ENCODE measurements around the gene UBE2Z. TPM values are rescaled to one million over a fixed set of nuclear protein-coding genes. Genes with fewer than 3 reads are reported as not detected.

UBE2Z gene
- total RNA-seq, 1 experiment from 2014 or later: 65.1 TPM

DNA sequence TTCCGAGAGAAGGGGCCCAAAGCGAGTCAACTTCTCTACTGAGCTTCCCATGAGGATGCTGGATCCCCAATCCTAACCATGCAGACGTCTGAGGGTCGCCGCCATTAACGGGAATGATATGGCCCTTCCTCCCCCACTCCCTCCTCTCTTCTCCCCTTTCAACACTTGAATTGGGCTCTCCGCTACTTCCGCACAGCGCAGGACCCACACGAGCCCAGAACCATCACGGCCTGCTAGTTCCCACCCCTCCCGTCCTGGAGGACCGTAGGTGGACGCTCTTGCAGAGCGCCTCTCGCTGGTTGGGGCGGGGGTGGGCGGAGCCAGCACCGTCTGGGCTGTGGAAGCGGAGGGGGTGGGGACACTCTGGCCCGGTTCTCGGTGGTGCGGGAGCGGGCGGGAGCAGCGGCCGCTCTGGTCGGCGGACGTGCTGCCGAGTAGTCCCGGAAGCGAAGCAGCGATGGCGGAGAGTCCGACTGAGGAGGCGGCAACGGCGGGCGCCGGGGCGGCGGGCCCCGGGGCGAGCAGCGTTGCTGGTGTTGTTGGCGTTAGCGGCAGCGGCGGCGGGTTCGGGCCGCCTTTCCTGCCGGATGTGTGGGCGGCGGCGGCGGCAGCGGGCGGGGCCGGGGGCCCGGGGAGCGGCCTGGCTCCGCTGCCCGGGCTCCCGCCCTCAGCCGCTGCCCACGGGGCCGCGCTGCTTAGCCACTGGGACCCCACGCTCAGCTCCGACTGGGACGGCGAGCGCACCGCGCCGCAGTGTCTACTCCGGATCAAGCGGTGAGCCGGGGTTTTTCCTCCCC is at the start of gene UBE2Z (continued):
- no peak for TF ChIP-seq FOXJ3 (CRISPR knock-in tag; IDR thresholded peaks at IDR 0.05; ENCODE audit: borderline replicate concordance)
- TF ChIP-seq ESRRA (CRISPR knock-in tag; IDR thresholded peaks at IDR 0.05; ENCODE audit: borderline replicate concordance): no peak
- TF ChIP-seq, protein P1, sequence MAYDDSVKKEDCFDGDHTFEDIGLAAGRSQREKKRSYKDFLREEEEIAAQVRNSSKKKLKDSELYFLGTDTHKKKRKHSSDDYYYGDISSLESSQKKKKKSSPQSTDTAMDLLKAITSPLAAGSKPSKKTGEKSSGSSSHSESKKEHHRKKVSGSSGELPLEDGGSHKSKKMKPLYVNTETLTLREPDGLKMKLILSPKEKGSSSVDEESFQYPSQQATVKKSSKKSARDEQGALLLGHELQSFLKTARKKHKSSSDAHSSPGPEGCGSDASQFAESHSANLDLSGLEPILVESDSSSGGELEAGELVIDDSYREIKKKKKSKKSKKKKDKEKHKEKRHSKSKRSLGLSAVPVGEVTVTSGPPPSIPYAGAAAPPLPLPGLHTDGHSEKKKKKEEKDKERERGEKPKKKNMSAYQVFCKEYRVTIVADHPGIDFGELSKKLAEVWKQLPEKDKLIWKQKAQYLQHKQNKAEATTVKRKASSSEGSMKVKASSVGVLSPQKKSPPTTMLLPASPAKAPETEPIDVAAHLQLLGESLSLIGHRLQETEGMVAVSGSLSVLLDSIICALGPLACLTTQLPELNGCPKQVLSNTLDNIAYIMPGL (CRISPR knock-in tag; IDR thresholded peaks at IDR 0.05): peak; percentile 80
- TF ChIP-seq, protein P2, sequence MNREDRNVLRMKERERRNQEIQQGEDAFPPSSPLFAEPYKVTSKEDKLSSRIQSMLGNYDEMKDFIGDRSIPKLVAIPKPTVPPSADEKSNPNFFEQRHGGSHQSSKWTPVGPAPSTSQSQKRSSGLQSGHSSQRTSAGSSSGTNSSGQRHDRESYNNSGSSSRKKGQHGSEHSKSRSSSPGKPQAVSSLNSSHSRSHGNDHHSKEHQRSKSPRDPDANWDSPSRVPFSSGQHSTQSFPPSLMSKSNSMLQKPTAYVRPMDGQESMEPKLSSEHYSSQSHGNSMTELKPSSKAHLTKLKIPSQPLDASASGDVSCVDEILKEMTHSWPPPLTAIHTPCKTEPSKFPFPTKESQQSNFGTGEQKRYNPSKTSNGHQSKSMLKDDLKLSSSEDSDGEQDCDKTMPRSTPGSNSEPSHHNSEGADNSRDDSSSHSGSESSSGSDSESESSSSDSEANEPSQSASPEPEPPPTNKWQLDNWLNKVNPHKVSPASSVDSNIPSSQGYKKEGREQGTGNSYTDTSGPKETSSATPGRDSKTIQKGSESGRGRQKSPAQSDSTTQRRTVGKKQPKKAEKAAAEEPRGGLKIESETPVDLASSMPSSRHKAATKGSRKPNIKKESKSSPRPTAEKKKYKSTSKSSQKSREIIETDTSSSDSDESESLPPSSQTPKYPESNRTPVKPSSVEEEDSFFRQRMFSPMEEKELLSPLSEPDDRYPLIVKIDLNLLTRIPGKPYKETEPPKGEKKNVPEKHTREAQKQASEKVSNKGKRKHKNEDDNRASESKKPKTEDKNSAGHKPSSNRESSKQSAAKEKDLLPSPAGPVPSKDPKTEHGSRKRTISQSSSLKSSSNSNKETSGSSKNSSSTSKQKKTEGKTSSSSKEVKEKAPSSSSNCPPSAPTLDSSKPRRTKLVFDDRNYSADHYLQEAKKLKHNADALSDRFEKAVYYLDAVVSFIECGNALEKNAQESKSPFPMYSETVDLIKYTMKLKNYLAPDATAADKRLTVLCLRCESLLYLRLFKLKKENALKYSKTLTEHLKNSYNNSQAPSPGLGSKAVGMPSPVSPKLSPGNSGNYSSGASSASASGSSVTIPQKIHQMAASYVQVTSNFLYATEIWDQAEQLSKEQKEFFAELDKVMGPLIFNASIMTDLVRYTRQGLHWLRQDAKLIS (CRISPR knock-in tag; IDR thresholded peaks at IDR 0.05; ENCODE audit: borderline replicate concordance): peak; percentile 87; the same call in 1 of the 2 replicates
- TF ChIP-seq, protein P3, sequence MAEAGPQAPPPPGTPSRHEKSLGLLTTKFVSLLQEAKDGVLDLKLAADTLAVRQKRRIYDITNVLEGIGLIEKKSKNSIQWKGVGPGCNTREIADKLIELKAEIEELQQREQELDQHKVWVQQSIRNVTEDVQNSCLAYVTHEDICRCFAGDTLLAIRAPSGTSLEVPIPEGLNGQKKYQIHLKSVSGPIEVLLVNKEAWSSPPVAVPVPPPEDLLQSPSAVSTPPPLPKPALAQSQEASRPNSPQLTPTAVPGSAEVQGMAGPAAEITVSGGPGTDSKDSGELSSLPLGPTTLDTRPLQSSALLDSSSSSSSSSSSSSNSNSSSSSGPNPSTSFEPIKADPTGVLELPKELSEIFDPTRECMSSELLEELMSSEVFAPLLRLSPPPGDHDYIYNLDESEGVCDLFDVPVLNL (CRISPR knock-in tag; IDR thresholded peaks at IDR 0.05; ENCODE audit: borderline replicate concordance, low read depth): no peak
- TF ChIP-seq RORB (CRISPR knock-in tag; IDR thresholded peaks at IDR 0.05): no peak
- TF ChIP-seq SMAD3 (CRISPR knock-in tag; IDR thresholded peaks at IDR 0.05; ENCODE audit: borderline replicate concordance): no peak
- TF ChIP-seq, protein P4, sequence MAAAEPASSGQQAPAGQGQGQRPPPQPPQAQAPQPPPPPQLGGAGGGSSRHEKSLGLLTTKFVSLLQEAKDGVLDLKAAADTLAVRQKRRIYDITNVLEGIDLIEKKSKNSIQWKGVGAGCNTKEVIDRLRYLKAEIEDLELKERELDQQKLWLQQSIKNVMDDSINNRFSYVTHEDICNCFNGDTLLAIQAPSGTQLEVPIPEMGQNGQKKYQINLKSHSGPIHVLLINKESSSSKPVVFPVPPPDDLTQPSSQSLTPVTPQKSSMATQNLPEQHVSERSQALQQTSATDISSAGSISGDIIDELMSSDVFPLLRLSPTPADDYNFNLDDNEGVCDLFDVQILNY (CRISPR knock-in tag; IDR thresholded peaks at IDR 0.05): peak; percentile 84; the same call in 1 of the 2 replicates
- TF ChIP-seq, protein P5, sequence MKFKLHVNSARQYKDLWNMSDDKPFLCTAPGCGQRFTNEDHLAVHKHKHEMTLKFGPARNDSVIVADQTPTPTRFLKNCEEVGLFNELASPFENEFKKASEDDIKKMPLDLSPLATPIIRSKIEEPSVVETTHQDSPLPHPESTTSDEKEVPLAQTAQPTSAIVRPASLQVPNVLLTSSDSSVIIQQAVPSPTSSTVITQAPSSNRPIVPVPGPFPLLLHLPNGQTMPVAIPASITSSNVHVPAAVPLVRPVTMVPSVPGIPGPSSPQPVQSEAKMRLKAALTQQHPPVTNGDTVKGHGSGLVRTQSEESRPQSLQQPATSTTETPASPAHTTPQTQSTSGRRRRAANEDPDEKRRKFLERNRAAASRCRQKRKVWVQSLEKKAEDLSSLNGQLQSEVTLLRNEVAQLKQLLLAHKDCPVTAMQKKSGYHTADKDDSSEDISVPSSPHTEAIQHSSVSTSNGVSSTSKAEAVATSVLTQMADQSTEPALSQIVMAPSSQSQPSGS (CRISPR knock-in tag; IDR thresholded peaks at IDR 0.05; ENCODE audit: borderline replicate concordance, low read depth): no peak
- TF ChIP-seq TCF7 (CRISPR knock-in tag; IDR thresholded peaks at IDR 0.05; ENCODE audit: low read depth): no peak
- no peak for TF ChIP-seq TEAD4 (CRISPR knock-in tag; IDR thresholded peaks at IDR 0.05)
- TF ChIP-seq SMAD4 (CRISPR knock-in tag; IDR thresholded peaks at IDR 0.05): no peak
- TF ChIP-seq, protein P6, sequence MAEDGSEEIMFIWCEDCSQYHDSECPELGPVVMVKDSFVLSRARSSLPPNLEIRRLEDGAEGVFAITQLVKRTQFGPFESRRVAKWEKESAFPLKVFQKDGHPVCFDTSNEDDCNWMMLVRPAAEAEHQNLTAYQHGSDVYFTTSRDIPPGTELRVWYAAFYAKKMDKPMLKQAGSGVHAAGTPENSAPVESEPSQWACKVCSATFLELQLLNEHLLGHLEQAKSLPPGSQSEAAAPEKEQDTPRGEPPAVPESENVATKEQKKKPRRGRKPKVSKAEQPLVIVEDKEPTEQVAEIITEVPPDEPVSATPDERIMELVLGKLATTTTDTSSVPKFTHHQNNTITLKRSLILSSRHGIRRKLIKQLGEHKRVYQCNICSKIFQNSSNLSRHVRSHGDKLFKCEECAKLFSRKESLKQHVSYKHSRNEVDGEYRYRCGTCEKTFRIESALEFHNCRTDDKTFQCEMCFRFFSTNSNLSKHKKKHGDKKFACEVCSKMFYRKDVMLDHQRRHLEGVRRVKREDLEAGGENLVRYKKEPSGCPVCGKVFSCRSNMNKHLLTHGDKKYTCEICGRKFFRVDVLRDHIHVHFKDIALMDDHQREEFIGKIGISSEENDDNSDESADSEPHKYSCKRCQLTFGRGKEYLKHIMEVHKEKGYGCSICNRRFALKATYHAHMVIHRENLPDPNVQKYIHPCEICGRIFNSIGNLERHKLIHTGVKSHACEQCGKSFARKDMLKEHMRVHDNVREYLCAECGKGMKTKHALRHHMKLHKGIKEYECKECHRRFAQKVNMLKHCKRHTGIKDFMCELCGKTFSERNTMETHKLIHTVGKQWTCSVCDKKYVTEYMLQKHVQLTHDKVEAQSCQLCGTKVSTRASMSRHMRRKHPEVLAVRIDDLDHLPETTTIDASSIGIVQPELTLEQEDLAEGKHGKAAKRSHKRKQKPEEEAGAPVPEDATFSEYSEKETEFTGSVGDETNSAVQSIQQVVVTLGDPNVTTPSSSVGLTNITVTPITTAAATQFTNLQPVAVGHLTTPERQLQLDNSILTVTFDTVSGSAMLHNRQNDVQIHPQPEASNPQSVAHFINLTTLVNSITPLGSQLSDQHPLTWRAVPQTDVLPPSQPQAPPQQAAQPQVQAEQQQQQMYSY (CRISPR knock-in tag; IDR thresholded peaks at IDR 0.05): no peak
- TF ChIP-seq NFE2L1 (CRISPR knock-in tag; IDR thresholded peaks at IDR 0.05): peak; percentile 75; the same call in 1 of the 2 replicates
- TF ChIP-seq ZNF317 (CRISPR knock-in tag; IDR thresholded peaks at IDR 0.05; ENCODE audit: borderline replicate concordance, low read depth): no peak
- TF ChIP-seq, protein P7, sequence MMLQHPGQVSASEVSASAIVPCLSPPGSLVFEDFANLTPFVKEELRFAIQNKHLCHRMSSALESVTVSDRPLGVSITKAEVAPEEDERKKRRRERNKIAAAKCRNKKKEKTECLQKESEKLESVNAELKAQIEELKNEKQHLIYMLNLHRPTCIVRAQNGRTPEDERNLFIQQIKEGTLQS (CRISPR knock-in tag; conservative IDR thresholded peaks at IDR 0.05): no peak
- TF ChIP-seq CREM (CRISPR knock-in tag; IDR thresholded peaks at IDR 0.05): 0 out of 2 replicates have a peak, but pooled peaks have one; percentile 61
- no peak for TF ChIP-seq ZNF671 (CRISPR knock-in tag; IDR thresholded peaks at IDR 0.05)
- TF ChIP-seq NR2C2 (CRISPR knock-in tag; IDR thresholded peaks at IDR 0.05): no peak
- TF ChIP-seq IRF2 (CRISPR knock-in tag; IDR thresholded peaks at IDR 0.05; ENCODE audit: borderline replicate concordance, low read depth): no peak
- no peak for TF ChIP-seq NR1H2 (CRISPR knock-in tag; IDR thresholded peaks at IDR 0.05)
- TF ChIP-seq NFATC4 (CRISPR knock-in tag; IDR thresholded peaks at IDR 0.05): no peak

Measured in WTC11 (cell line).